GM19351 (cell line): ENCODE results near the gene PDE7B.

Experiments
- ATAC-seq: cut with Tn5 transposase; IDR thresholded peaks from one replicate; pipeline ENCODE4 v1.9.1; 2021; ENCODE audit warnings: mild to moderate bottlenecking, moderate library complexity; ENCODE audit not compliant: unreplicated experiment

Gene PDE7B

DNA sequence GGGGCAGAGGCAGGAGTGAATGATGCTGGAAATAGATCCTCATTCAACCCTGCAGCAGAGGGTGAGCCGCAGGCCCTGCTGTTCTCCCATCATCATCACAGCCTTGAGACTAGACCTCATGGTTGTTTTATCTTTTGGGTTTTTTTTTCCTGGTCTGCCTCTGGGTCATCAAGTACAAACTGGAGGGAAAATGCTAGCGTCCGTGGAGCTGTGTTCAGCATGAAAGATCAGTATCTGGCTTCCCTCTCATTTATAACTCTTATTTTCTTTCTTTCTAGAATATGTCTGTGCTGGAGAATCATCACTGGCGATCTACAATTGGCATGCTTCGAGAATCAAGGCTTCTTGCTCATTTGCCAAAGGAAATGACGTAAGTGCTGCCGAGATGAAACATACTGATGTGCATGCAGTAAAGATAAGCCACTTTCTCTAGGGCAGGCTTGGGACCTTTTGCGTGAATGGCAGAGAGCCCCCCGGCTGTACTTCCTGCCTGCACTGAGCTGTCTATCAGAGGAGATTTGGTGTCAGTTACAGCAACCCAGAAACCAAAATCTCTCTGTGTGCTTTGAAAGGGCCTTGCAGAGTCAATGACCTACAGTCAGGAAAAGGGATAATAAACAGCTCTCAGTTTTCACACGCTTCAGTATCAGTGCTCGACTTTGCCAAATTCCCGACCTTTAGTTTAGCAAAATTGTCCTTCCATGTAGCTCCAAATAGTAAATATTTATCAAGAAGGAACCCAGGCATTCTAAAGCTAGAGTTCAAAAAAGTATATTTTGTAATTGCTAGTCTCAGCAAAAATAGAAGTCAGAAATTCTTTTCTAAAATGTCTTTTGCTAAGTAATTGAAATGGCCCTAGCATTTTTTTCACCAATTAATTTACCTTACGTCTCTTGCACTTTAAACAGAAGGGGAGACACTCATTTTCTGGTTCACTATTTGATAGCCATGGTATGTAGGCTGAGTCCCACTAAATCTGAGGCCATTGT lies 322.3 kb downstream of the PDE7B start:
- ATAC-seq: no peak

- no peak for ATAC-seq
These were observed 323.0 kb downstream of the PDE7B start for GRCh38 chr6:136174510-136174909.

GRCh38 chr6:136175873-136176272 lies 324.4 kb downstream of the PDE7B start:
- no peak for ATAC-seq

- no peak for ATAC-seq
These were observed 327.2 kb downstream of the PDE7B start for GRCh38 chr6:136178749-136179148.

DNA sequence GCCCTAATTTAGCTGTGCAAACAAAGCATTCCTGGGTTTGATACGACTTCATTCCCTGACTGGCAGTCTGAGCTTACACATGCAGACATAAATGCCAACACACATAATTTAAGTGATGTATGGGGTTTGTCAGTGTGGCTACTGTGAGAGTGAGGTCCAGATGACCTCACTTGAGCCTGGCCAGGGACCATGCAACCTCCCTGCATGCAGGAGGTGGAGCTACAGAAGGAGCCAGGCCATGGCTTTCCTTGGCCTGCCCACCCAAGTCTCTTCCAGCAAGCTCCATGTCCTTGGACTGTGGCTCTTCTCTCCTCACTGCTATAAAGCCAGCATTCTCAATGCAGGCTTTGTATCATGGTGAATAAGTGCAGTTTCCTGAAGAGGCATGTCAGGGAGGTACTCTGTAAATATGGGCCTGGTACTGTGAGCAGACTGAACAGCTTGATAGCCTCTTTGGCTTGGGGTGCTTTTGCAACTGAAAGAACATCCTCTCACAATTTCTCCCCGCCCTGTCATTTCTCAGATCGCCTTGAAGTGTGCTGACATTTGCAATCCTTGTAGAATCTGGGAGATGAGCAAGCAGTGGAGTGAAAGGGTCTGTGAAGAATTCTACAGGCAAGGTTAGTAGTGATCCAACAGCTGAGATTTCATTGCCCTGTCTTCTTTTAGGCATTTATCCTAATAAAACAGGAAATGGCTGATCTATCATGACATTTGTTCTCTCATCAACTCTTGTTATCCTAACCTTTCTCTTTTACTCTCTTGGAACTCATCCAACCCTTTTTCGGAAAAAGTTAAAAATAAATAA lies 329.4 kb downstream of the PDE7B start:
- no peak for ATAC-seq

DNA sequence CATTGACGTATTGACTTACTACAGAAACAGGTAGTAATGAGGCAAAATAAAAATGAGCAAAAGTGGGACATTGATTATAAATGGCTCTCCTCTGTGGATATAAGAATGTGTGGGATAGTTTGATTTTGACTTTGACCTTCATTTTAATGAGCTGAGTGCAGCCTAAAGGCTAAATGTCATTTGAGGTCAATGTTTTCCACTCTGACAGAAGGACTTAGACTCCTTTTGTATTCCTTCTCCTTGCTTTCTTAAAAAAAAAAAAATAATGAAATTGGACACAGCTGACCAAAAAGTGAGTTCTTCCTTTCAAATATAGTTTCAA lies 330.0 kb downstream of the PDE7B start:
- no peak for ATAC-seq

DNA sequence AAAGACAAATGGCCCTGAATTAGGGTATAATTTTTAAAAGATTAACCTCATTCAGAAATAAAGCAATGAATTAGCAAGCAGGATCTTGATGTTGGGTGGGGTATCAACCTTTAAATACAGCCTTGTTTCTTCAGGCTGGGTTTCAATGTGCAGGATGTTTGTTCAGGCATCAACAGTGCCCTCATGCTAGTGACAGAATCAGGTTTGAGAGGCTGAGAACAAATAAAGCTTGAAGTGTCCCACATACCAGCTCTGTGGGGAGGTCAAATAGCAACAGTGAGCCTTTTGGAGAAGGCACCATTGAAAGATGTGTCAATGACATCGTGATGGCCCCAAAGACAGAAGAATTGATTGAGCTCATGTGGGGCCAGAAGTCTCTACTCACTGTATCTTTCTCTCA lies 330.4 kb downstream of the PDE7B start:
- no peak for ATAC-seq

GRCh38 chr6:136184738-136185137 lies 333.2 kb downstream of the PDE7B start:
- ATAC-seq: no peak

GRCh38 chr6:136186363-136186762 lies 334.9 kb downstream of the PDE7B start:
- ATAC-seq: no peak

GRCh38 chr6:136188486-136188885 lies 337.0 kb downstream of the PDE7B start:
- no peak for ATAC-seq

DNA sequence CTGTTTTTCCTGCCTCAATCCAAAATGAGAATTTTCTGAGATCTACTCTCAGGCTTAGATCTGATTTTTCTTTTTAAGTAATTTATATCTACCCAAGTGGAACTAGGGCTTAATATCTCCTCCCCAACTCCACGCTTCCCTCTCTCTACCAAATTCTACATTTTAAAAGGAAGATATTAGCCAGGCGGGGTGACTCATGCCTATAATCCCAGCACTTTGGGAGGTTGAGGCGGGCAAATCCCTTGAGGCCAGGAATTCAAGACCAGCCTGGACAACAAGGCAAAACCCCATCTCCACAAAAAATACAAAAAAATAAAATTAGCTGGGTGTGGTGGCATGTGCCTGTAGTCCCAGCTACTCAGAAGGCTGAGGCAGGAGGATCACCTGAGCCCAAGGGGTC lies 337.6 kb downstream of the PDE7B start:
- ATAC-seq: no peak

DNA sequence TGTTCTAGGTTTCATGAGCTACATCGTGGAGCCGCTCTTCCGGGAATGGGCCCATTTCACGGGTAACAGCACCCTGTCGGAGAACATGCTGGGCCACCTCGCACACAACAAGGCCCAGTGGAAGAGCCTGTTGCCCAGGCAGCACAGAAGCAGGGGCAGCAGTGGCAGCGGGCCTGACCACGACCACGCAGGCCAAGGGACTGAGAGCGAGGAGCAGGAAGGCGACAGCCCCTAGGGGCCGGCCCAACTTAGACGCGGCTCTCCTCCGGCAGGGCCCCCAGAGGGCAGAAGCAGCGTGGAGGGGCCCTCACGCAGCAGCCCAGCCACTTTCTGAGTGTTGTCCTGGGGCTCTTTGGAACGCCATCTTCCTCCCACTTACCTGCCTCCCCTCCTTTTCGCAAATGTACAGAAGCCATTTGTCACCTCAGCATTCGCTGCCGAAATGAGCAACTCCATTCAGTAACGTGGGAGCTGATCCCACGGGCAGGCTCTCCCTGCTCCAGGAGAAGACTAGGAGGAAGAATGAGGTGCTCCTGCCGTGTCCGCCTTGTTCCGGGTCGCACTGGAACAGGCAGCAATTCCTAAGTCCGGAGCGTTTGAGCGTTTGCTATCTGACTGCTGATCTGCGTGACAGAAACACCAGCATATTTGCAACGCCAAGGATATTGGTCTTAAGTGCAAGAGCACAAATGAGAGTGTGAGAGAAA lies 340.3 kb downstream of the PDE7B start:
- ATAC-seq: no peak

DNA sequence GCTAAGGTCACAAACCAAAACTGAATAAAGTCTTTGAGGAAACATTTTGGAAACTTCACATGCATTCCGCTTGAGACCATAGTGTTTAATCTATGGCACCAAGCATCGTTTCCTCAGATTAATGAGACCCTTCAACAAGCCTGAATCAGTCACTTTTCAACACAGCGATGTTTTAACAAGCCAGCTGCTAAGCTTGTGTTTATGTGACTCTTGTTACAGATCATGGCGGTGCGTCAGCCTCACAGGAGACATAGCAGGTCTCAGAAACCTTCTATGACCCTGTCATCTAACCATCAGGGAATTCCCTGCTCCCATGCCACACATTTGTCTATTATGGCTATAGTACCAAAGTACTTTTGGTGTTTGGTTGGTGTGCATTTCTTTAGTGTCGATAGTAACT lies 341.4 kb downstream of the PDE7B start:
- ATAC-seq: no peak

DNA sequence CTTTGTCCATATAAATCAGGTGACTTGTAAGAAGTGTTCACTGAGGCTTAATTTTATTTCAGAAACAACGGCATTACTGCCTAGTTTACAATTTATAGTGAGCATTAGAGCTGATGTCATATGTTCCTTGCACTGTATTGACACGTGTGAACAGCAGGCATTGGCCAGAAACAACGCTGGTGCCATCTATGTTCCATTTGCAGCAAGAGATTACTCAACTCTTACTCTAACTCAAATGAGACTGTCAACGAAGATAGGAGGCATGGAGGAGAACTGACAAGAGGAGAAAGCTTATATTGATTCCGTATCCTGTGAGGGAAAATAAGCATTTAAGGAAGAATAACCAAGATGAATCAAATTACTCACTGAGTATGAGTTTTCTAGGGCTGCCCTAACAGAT lies 350.2 kb downstream of the PDE7B start:
- ATAC-seq: no peak

DNA sequence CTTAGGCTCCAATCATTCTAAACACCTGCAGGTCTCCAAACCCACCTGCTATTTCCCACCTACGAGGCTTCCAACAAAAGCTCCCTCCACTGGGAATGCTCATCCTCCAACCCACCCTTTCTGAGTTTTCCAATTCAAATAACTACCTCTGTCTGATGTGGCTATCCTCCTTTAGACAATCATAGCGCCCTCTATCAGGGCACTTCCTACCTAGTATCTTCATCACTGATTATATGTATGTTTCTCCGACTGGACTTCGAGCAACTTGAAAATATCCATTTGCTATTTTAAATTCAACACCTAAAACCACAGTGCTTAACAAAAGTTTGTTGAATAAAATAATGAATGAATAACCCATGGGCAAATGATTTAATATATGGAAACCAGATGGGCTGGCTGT lies 357.3 kb downstream of the PDE7B start:
- ATAC-seq: no peak

DNA sequence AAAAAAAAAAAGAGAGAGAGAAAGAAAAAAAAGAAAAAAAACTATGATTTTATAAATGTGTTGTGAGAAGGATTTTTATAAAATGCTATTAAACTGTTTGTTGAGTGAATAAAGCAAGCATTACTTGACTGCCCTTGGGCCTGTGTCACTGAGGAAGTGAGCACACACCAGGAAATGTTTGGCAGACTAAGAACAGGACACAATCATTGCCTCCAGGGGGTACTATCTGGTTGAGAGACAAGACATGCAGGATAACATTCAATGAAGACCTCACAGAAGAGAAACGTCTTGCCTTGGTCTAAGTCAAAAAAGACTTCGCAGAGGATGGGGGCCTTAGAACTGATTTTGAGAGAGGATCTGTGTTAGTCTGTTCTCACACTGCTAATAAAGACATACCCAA lies 358.0 kb downstream of the PDE7B start:
- ATAC-seq: no peak

DNA sequence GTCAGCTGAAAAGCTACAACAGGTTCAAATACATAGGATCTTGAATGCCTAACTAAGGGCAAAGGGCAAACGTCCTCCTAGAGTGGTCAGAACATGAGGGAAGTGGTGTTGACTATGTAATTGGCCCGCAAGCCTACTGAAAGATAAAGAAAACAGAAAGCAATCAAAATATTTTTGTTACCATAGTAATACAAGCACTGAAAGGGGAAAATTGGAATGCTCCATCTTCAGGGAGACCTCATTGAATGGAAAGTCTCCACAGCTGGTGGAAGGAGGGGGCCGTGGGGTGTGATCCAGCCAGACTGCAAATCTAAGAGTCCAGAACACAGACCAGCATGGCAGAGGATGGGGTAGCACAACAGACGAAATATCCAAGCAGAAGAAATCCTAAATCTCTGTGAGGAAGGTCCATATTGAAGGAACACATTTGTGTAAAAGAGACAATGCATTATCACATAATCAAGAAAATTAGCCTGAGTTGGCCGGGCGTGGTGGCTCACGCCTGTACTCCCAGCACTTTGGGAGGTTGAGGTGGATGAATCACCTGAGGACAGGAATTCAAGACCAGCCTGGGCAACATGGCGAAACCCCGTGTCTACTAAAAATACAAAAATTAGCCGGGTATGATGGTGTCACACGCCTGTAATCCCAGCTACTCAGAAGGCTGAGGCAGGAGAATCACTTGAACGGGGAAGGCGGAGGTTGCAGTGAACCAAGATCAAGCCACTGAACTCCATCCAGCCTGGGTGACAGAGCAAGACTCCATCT lies 359.1 kb downstream of the PDE7B start:
- no peak for ATAC-seq

GRCh38 chr6:136212608-136213007 lies 361.1 kb downstream of the PDE7B start:
- ATAC-seq: no peak

- ATAC-seq: no peak
These were observed 361.6 kb downstream of the PDE7B start for GRCh38 chr6:136213012-136213539.

GRCh38 chr6:136213853-136214252 lies 362.4 kb downstream of the PDE7B start:
- no peak for ATAC-seq
